NCI-H2196 treated with DMSO at 0.1 percent for 48 hours (cell line): Measurements from ENCODE around the gene MAP3K3.

Experiments used
- DNase-seq: peaks from one replicate; lab custom pipeline; 2025; ENCODE audit not compliant: unreplicated experiment; lab: John Stamatoyannopoulos, UW

MAP3K3 gene

DNA sequence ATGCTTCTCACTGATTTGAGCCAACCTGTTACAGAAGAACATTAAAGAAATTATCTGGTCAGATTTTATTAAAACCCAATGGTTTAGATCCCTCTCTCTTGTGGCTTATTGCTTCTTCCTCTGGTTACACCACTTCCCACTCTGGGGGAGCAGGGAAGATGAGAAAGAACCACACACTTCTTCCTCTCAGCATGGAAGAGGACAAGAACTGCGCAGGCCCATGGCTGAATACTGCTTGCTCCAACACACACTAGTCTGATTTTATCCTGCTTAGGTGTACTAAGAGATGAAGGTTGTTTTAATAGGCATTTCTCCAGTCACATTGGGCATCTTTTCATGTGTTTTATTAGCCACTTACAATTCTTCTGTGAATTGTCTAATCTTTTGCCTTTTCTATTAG lies 27.6 kb downstream of the MAP3K3 start:
- no peak for DNase-seq

DNA sequence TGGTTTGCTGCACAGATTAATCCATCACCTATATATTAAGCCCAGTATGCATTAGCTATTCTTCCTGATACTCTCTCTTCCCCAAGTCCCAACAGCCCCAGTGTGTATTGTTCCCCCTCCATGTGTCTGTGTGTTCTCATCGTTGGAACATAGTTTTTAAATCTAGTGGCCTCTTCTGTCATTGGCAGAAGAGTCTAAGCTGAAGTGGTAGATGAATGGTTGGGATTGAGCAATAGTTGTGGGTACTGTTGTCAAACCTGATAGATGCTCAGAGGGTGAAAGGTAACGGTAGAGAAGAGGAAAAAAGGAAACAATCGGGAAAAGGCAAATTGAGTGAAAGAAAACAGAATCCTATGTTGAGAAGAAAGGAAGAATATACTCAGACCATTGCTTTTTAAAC lies 29.9 kb downstream of the MAP3K3 start:
- DNase-seq, result no peak

GRCh38 chr17:63653050-63653449 lies 30.8 kb downstream of the MAP3K3 start:
- no peak for DNase-seq

DNA sequence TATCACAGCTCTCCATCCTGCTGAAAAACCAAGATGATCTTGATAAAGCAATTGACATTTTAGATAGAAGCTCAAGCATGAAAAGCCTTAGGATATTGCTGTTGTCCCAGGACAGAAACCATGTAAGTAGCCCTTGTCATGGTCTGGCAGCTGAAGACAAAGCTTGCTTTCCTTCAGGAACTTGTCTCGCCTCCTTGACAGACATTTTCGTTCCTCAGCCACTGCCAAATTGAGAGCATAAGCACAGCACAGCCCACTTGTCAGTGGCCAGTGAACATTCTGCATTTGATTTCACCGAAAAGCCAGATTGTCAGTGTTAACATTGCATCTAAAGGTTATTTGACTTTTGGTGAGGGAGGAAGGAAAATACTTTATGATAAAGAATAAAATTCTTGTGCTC lies 35.6 kb downstream of the MAP3K3 start:
- no peak for DNase-seq

GRCh38 chr17:63658366-63658765 lies 36.1 kb downstream of the MAP3K3 start:
- no peak for DNase-seq

- no peak for DNase-seq
These were observed 37.6 kb downstream of the MAP3K3 start for GRCh38 chr17:63659850-63660249.

- no peak for DNase-seq
These were observed 43.5 kb downstream of the MAP3K3 start for GRCh38 chr17:63665527-63666214.

DNA sequence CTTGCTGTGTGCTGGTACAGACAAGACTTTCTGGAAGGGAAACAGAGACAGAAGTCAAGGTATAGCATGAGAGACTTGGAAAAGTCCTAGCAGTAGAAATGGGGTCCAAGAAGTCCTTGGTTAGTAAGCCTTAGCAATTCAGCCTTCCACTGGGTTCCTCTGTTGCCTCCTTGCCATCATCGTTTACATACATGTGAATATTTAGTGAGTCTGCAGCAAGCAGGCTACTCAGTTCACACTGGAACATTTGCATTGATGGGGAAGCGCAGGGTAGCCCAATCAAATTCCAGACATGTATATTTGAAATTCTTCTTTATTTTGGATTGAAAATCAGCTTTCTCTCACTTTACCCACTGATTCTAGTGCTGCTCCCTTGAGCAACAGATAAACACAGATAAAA lies 50.6 kb downstream of the MAP3K3 start:
- no peak for DNase-seq

GRCh38 chr17:63675231-63675606 lies 53.0 kb downstream of the MAP3K3 start:
- no peak for DNase-seq

DNA sequence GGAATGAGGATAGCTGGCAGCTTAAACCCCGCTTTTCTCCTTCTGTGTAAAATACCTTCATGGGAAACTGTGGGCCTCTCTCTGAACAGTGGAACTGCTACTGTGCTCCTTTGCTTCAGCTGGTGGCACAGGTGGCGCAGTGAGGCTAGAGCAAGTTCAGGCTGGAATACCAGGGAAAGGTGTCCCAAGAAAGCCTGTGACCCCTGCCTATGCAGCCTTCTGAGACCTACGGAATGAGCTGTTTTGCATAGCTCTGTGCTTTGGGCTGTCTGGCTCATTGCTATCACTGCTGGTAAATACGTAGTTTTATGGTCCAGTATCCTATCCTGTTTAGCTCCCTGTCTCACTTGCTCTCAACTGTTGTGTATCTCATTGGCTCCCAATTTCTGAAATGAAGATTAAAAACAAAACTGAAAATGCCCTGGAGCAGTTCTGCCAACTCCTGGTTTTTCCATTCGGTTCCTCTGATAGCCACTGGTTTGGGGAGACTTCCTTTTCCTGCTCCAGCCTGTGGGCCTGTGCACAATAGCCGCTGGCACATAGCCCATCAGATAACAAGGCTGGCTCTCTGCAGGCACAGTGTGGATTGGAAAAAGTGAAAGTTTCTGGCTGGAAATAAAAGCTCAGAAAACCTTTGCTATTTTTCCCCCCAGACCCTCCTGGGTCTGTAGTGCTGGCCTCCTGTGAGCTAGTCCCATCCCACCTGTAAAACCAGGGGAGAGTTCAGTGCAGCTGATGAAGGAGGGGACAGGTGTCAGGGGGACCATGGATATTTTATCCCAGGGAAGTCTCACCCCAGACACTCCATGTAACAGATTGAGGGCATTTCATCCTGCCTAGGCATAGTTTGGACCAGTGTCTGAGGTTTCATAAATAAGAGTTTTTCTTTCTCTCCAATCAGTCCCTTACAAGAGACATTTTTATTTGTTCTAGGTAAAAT lies 53.7 kb downstream of the MAP3K3 start:
- peak; percentile 82 for DNase-seq

- DNase-seq, result no peak
These were observed 54.4 kb downstream of the MAP3K3 start for GRCh38 chr17:63676584-63676983.

DNA sequence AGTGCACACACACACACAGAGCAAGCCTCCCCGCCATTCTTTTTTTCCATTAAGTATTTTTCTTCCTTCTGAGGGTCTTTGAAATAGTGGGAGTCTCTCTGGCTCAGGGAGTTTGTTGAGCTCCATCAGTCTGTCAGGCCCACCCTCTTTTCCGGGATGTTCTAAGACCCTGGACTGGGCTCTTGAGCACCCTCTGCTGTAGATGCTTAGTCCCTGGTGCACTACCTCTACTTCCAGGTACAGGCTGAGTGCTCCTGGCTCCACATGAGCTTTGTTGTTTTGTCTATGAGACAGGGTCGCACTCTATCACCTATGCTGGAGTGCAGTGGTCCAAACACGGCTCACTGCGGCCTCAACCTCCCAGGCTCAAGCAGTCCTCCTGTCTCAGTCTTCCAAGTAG lies 57.0 kb downstream of the MAP3K3 start:
- DNase-seq, result no peak

GRCh38 chr17:63680700-63681099 lies 58.5 kb downstream of the MAP3K3 start:
- DNase-seq, result no peak

- no peak for DNase-seq
These were observed 59.3 kb downstream of the MAP3K3 start for GRCh38 chr17:63681530-63681929.

DNA sequence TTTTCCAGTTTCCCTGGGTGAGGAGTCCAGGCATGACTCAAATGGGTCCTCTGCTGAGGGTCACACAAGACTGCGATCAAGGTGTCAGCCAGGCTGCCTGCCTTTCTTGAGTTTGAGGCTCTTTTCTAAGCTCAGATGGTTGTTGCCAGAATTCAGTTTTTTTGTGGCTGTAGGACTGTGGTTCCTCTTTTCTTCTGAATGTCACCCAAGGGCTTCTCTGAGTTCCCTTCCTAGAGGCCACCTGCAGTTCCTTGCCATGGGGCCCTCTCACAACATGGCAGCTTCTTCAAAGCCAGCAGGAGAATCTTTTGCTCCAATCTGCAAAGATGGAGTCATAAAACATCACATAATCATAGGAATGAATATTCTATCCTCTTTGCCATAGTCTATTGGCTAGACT lies 60.2 kb downstream of the MAP3K3 start:
- DNase-seq, result no peak

GRCh38 chr17:63682981-63683380 lies 60.8 kb downstream of the MAP3K3 start:
- DNase-seq, result no peak

GRCh38 chr17:63685041-63685440 lies 62.8 kb downstream of the MAP3K3 start:
- no peak for DNase-seq

DNA sequence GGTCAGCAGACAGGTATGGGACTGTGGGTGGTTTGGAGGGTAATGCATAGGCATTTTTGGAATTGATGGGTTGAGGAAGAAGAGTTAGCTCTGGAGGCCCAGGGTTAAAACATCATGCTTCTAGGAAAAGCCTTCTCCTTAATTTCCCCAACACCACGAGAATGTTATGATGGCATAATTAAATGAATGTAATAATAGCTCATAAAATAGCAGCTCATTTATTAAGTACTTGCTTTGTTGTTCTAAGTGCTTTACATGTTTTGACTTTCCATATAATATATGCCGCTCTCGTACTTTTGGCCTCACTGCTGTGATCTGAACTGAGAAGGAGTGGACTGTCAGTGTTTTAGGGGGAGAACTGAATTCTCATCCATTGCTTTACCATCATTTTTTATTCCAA lies 63.4 kb downstream of the MAP3K3 start:
- DNase-seq, result no peak

DNA sequence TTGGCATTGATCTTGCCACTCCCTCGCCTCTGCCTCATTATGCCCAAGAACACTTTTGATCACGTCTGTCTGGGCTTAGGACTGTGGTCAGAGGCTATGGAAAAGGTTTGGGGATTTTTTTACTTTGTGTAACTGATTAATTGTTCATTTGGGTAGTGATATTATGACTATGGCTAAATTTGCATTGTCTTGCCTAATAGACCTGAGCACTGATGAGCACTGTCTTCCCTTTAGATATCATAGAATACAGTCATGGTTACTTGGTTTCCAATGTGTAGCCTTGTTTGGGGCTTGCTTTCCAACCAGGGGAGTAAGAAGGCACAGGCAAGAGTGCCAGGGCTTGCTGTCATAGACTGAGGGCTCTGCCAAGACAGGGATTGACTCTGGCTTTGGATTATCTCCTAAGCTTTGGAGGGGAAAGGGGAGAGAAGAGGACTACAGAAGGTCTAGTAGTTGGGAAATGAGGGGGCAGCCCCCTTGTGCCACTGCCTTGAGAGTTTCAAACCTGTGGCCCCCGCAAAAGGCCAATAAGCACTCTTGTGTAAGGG lies 64.0 kb downstream of the MAP3K3 start:
- DNase-seq, result no peak

DNA sequence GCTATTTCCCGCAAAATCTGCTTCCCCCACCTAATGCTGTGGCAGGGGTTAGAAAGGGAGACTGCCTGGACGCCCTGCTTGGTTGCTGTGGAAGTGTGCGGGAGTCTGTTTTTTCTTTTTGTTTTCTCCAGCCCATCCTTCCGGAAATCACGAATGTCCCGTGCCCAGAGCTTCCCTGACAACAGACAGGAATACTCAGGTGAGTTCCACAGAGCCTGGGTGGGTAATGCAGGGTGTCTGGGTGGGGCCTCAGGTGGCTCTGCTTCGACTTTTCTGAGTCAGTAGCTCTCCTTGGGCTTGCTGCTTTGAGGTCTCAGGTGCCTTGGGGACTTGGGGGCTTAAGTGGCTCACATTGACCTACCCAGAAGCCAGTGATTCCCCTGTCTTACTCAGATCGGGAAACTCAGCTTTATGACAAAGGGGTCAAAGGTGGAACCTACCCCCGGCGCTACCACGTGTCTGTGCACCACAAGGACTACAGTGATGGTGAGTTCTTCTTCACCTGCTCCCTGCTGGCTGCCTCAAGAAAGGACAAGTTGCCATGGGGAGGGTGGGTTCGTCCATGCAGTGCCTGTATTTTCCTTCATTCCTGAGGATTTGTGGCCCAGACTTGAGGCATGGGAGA lies 66.3 kb downstream of the MAP3K3 start:
- no peak for DNase-seq

GRCh38 chr17:63689479-63689878 lies 67.3 kb downstream of the MAP3K3 start:
- no peak for DNase-seq
